B cell (primary cell): ENCODE measurements around the gene SIAH3. TPM values are rescaled to one million over a fixed set of nuclear protein-coding genes. Genes with fewer than 3 reads are reported as not detected.

Experiments used
- ATAC-seq: fragments of 200-7000 bp; cut with Tn5 transposase; one replicate; pipeline ENCODE4 v1.10.0; 2021; ENCODE audit warnings: low read depth, mild to moderate bottlenecking, moderate number of reproducible peaks, moderate library complexity
- CTCF ChIA-PET: fragments of 350-600 bp; sonication (Branson Sonifier 250); formaldehyde crosslinking; loops from one replicate; lab custom pipeline; 2021; ENCODE audit warnings: antibody characterized with exemption, inconsistent platforms; lab: Charles Lee
- POLR2A ChIA-PET: fragments of 350-600 bp; sonication (Branson Sonifier 250); formaldehyde crosslinking; loops from one replicate; lab custom pipeline; 2021; ENCODE audit warnings: antibody characterized with exemption; lab: Charles Lee
- DNase-seq: peaks from one replicate; pipeline ENCODE4 v3.0.0; 2013
- H2AFZ ChIP-seq: 2 replicates; pipeline ENCODE4 v1.6.1; 2012; ENCODE audit warnings: mild to moderate bottlenecking, low read depth, low read length; ENCODE audit not compliant: insufficient read depth, poor library complexity, severe bottlenecking
- H3K27ac ChIP-seq, 2 donors: 1 replicate in 1 of 2; 2 replicates in 1 of 2; pipeline ENCODE4 v1.5.1; 2012 to 2013; ENCODE audit warnings: low read length in 2 of 2, mild to moderate bottlenecking in 2 of 2, moderate library complexity in 1 of 2
- H3K27me3 ChIP-seq, 4 experiments: fragments of 200-600 bp in 1 of 4; sonication (generic) in 1 of 4; replicated peaks in 1 of 4; 1 replicate in 2 of 4; 2 replicates in 2 of 4; pipeline versions ENCODE4 v1.6.1 to v1.7.0; 2013 to 2016; ENCODE audit warnings: low read length in 3 of 4, mild to moderate bottlenecking in 2 of 4, mixed read lengths in 1 of 4, moderate library complexity in 1 of 4; ENCODE audit not compliant: insufficient read depth in 4 of 4, control insufficient read depth in 3 of 4; ENCODE audit errors: control extremely low read depth in 1 of 4
- H3K36me3 ChIP-seq, 2 experiments: replicated peaks in 1 of 2; 1 replicate in 1 of 2; 2 replicates in 1 of 2; pipeline versions ENCODE4 v1.6.1 to v1.7.1; 2013; ENCODE audit warnings: low read length in 1 of 2; ENCODE audit not compliant: insufficient read depth in 2 of 2, control insufficient read depth in 1 of 2; ENCODE audit errors: control extremely low read depth in 1 of 2, extremely low read depth in 1 of 2
- H3K4me1 ChIP-seq, 2 donors: fragments of 200-600 bp in 1 of 2; sonication (generic) in 1 of 2; 1 replicate in 1 of 2; 2 replicates in 1 of 2; pipeline versions ENCODE4 v1.5.1 to v1.6.1; 2013 to 2017; ENCODE audit warnings: low read length in 2 of 2; ENCODE audit not compliant: control insufficient read depth in 2 of 2, insufficient read depth in 2 of 2
- H3K4me2 ChIP-seq: replicated peaks from 2 replicates; pipeline ENCODE3; 2012; ENCODE audit warnings: mild to moderate bottlenecking, low read depth, low read length; ENCODE audit not compliant: poor library complexity, severe bottlenecking
- H3K4me3 ChIP-seq, 5 experiments: fragments of 200-600 bp in 1 of 5; sonication (generic) in 1 of 5; 1 replicate in 3 of 5; 2 replicates in 2 of 5; pipeline versions ENCODE4 v1.5.1 to v1.7.0; 2011 to 2016; ENCODE audit warnings: low read length in 4 of 5, mild to moderate bottlenecking in 4 of 5, low read depth in 2 of 5, control low read depth in 1 of 5, moderate library complexity in 1 of 5; ENCODE audit not compliant: insufficient read depth in 1 of 5; ENCODE audit errors: control extremely low read depth in 1 of 5, extremely low read depth in 1 of 5
- H3K79me2 ChIP-seq: fragments of 200-600 bp; sonication (generic); one replicate; pipeline ENCODE4 v1.6.0; 2016; ENCODE audit warnings: low read length; ENCODE audit not compliant: control insufficient read depth, insufficient read depth
- H3K9ac ChIP-seq: fragments of 200-600 bp; sonication (generic); 2 replicates; pipeline ENCODE4 v1.6.1; 2017; ENCODE audit warnings: mild to moderate bottlenecking, low read length, moderate library complexity
- H3K9me3 ChIP-seq, 3 donors: one replicate each; pipeline versions ENCODE4 v1.6.1 to v1.7.1; 2013; ENCODE audit warnings: low read length in 2 of 3; ENCODE audit not compliant: control insufficient read depth in 2 of 3, insufficient read depth in 1 of 3; ENCODE audit errors: control extremely low read depth in 1 of 3
- H4K20me1 ChIP-seq: 2 replicates; pipeline ENCODE4 v1.6.0; 2012; ENCODE audit warnings: mild to moderate bottlenecking, low read length; ENCODE audit not compliant: insufficient read depth, control insufficient read depth, poor library complexity, severe bottlenecking
- H3K27ac Mint-ChIP-seq: one replicate; pipeline ENCODE4 v1.8.0; 2021; ENCODE audit warnings: mixed read lengths
- H3K27me3 Mint-ChIP-seq: one replicate; pipeline ENCODE4 v1.8.0; 2021; ENCODE audit warnings: mixed read lengths
- H3K4me1 Mint-ChIP-seq: one replicate; pipeline ENCODE4 v1.8.0; 2021; ENCODE audit warnings: mixed read lengths
- H3K4me3 Mint-ChIP-seq: one replicate; pipeline ENCODE4 v1.8.0; 2021; ENCODE audit warnings: mixed read lengths
- H3K9me3 Mint-ChIP-seq: one replicate; pipeline ENCODE4 v1.8.0; 2022; ENCODE audit warnings: mixed read lengths; ENCODE audit not compliant: insufficient read depth
- CTCF ChIP-seq: fragments of 200-600 bp; IDR thresholded peaks from one replicate; pipeline ENCODE4 v1.8.0; 2022; ENCODE audit warnings: antibody characterized with exemption, mild to moderate bottlenecking
- EZH2 ChIP-seq: IDR thresholded peaks from 2 replicates; pipeline ENCODE4 v1.6.1; 2012; ENCODE audit warnings: borderline replicate concordance, low read depth, mild to moderate bottlenecking, moderate library complexity, low read length; ENCODE audit not compliant: insufficient read depth, poor library complexity, severe bottlenecking
- WGBS: methylation state at CpG from one replicate; pipeline ENCODE4 v1.1.5; 2013; ENCODE audit warnings: missing lambda C conversion rate; ENCODE audit not compliant: insufficient coverage; 5-methylcytosine and 5-hydroxymethylcytosine counted together
- intact Hi-C: fragments of 100-400 bp; cut with micrococcal nuclease; formaldehyde crosslinking; loops from one replicate; pipeline ENCODE4 v1.10.0; 2022
- polyA plus RNA-seq: library from polyadenylated mRNA; depleted of rRNA; stranded (reverse); fragments of >200 nt; gene quantifications from 2 replicates; pipeline ENCODE4 v1.2.3, GENCODE V29; 2012
- total RNA-seq, 2 donors: library from RNA; stranded (reverse); fragments of 120-200 nt in 1 of 2; gene quantifications; 1 replicate in 1 of 2; 2 replicates in 1 of 2; pipeline versions ENCODE4 v1.2.3 to v1.2.4, GENCODE V29; 2013 to 2022

Gene SIAH3
- total and polyA plus RNA-seq, 2 donors (not counting 1 experiment from before 2014, with no cell fraction given) = not detected

GRCh38 chr13:45742985-45743384 is 108.6 kb downstream of the SIAH3 start:
- 89% methylated on average over 4 of the region's 5 CpGs for WGBS

GRCh38 chr13:45737571-45738017 is 114.0 kb downstream of the SIAH3 start:
- Histone ChIP-seq H3K79me2 (no peaks in the 10 kb centered on the region), H3K27me3 (peaks cover 0 to 4% (median 0%) of the 10 kb centered on the region in 4 experiments), H4K20me1 (no peaks in the 10 kb centered on the region), H2AFZ (no peak overlapping the region), H3K9me3 (no peaks in the 10 kb centered on the region), H3K9ac (no peak overlapping the region), H3K27ac (no peak overlapping the region), H3K4me3 (no peak overlapping the region), H3K4me2 (no peak overlapping the region), H3K4me1 (no peaks in the 10 kb centered on the region), H3K36me3 (no peaks in the 10 kb centered on the region)
- WGBS = 18% methylated on average over 2 of the region's 2 CpGs
- ATAC-seq = no peak
- CTCF ChIA-PET = no interaction called here
- POLR2A ChIA-PET = no interaction called here
- no peaks in the 10 kb centered on the region for H3K4me1 Mint-ChIP-seq
- intact Hi-C loops = no loop called here
- DNase-seq = no peak
- H3K27ac Mint-ChIP-seq = no peak overlapping the region
- H3K9me3 Mint-ChIP-seq = no peaks in the 10 kb centered on the region
- H3K27me3 Mint-ChIP-seq = peaks cover 7% of the 10 kb centered on the region
- no peak for TF ChIP-seq CTCF
- TF ChIP-seq EZH2 = no peak
- no peak overlapping the region for H3K4me3 Mint-ChIP-seq

More at GRCh38 chr13:45742985-45743384, 108.6 kb downstream of the SIAH3 start:
- CTCF ChIA-PET = no interaction called here
- Mint-ChIP-seq H3K27ac (no peak overlapping the region), H3K27me3 (peaks cover 8% of the 10 kb centered on the region), H3K9me3 (no peaks in the 10 kb centered on the region), H3K4me1 (no peaks in the 10 kb centered on the region), H3K4me3 (no peak overlapping the region)
- Histone ChIP-seq H3K79me2 (no peaks in the 10 kb centered on the region), H3K27me3 (peaks cover 0 to 2% (median 0%) of the 10 kb centered on the region in 4 experiments), H2AFZ (no peak overlapping the region), H3K4me2 (no peak overlapping the region), H3K36me3 (no peaks in the 10 kb centered on the region), H3K4me1 (no peaks in the 10 kb centered on the region), H3K27ac (no peak overlapping the region), H3K4me3 (no peak overlapping the region), H3K9me3 (no peaks in the 10 kb centered on the region), H4K20me1 (no peaks in the 10 kb centered on the region), H3K9ac (no peak overlapping the region)
- POLR2A ChIA-PET = no interaction called here
- intact Hi-C loops = no loop called here
- TF ChIP-seq CTCF (no peak), EZH2 (no peak)
- ATAC-seq (no peak), DNase-seq (no peak)
